ENCODE measurements around the gene GFY.
A peak's percentile ranks its signal among the peaks of the same experiment; 100 is the strongest.

Gene GFY

GRCh38 chr19:49428547-49429451, 3.6 kb downstream of the GFY start:
- no peak for DNase-seq (ENCODE audit: low read depth)

GRCh38 chr19:49430172-49430677, 5.0 kb downstream of the GFY start:
- DNase-seq (ENCODE audit: low read depth) = no peak

GRCh38 chr19:49430678-49431329, 5.6 kb downstream of the GFY start:
- DNase-seq (ENCODE audit: low read depth) = peak; percentile 18

GRCh38 chr19:49431330-49431749, 6.2 kb downstream of the GFY start:
- no peak for DNase-seq (ENCODE audit: low read depth)

GRCh38 chr19:49432141-49433073, 7.2 kb downstream of the GFY start:
- no peak for DNase-seq (ENCODE audit: low read depth)

GRCh38 chr19:49433240-49433901, 8.2 kb downstream of the GFY start:
- DNase-seq (ENCODE audit: low read depth) = no peak

- DNase-seq (ENCODE audit: low read depth) = peak; percentile 28
These were observed 9.9 kb downstream of the GFY start for GRCh38 chr19:49434907-49435583.

- no peak for DNase-seq (ENCODE audit: low read depth)
These were observed 10.5 kb downstream of the GFY start for GRCh38 chr19:49435670-49436069.

- DNase-seq (ENCODE audit: low read depth) = no peak
These were observed 11.3 kb downstream of the GFY start for GRCh38 chr19:49436381-49437017.

GRCh38 chr19:49437231-49437630, 12.0 kb downstream of the GFY start:
- DNase-seq (ENCODE audit: low read depth) = no peak

- no peak for DNase-seq (ENCODE audit: low read depth)
These were observed 13.1 kb downstream of the GFY start for GRCh38 chr19:49438261-49438660.

- no peak for DNase-seq (ENCODE audit: low read depth)
These were observed 14.6 kb downstream of the GFY start for GRCh38 chr19:49439836-49440235.

- DNase-seq (ENCODE audit: low read depth) = no peak
These were observed 15.4 kb downstream of the GFY start for GRCh38 chr19:49440439-49441209.

GRCh38 chr19:49441210-49441959, 16.2 kb downstream of the GFY start, which contains the start of gene SLC17A7:
Gene SLC17A7 (minus strand): TSS chr19:49441527. CDS start chr19:49441379, 148 bp downstream.
- peak; percentile 28 for DNase-seq (ENCODE audit: low read depth)

GRCh38 chr19:49441960-49442350, 16.8 kb downstream of the GFY start:
- DNase-seq (ENCODE audit: low read depth) = no peak

- DNase-seq (ENCODE audit: low read depth) = peak; percentile 11
These were observed 17.2 kb downstream of the GFY start for GRCh38 chr19:49442354-49442753.

- DNase-seq (ENCODE audit: low read depth) = peak; percentile 91
These were observed 17.7 kb downstream of the GFY start for GRCh38 chr19:49442771-49443365.

GRCh38 chr19:49443366-49444099, 18.3 kb downstream of the GFY start:
- DNase-seq (ENCODE audit: low read depth) = peak; percentile 94
